Psoas muscle (tissue), 8 donors: ENCODE results near the gene GPRIN3. TPM values are rescaled to one million over a fixed set of nuclear protein-coding genes. Genes with fewer than 3 reads are reported as not detected.

Source experiments
- ATAC-seq, 4 donors: fragments of 200-7000 bp; cut with Tn5 transposase; one replicate each; pipeline ENCODE4 v1.9.1; 2020; ENCODE audit warnings: moderate library complexity in 3 of 4, mild to moderate bottlenecking in 2 of 4
- DNase-seq, 2 donors: peaks; one replicate each; pipeline ENCODE4 v3.0.0-alpha.2; 2020
- H3K27ac ChIP-seq: fragments of 200-600 bp; one replicate; pipeline ENCODE4 v1.8.0; 2022
- H3K27me3 ChIP-seq, 3 donors: fragments of 200-600 bp in 1 of 3; one replicate each; pipeline versions ENCODE4 v1.6.1 to v1.8.0; 2013 to 2022; ENCODE audit warnings: low read length in 2 of 3, mild to moderate bottlenecking in 2 of 3, moderate library complexity in 1 of 3; ENCODE audit not compliant: insufficient read depth in 3 of 3
- H3K36me3 ChIP-seq, 2 donors: fragments of 200-600 bp in 1 of 2; one replicate each; pipeline versions ENCODE4 v1.6.1 to v1.8.0; 2013 to 2022; ENCODE audit warnings: low read depth in 1 of 2, mild to moderate bottlenecking in 1 of 2, moderate library complexity in 1 of 2; ENCODE audit not compliant: insufficient read depth in 1 of 2
- H3K4me1 ChIP-seq: fragments of 200-600 bp; one replicate; pipeline ENCODE4 v1.8.0; 2022
- H3K4me3 ChIP-seq: fragments of 200-600 bp; one replicate; pipeline ENCODE4 v1.8.0; 2022; ENCODE audit warnings: mild to moderate bottlenecking
- H3K9me3 ChIP-seq: fragments of 200-600 bp; one replicate; pipeline ENCODE4 v1.8.0; 2022
- WGBS, 3 donors: extraction: QIAGEN DNeasy Blood & Tissue Kit; methylation state at CpG; one replicate each; pipeline versions ENCODE4 v1.1.6 to v1.1.7; 2013; 5-methylcytosine and 5-hydroxymethylcytosine counted together
- intact Hi-C, 2 donors: fragments of 100-400 bp; cut with DNase I; formaldehyde crosslinking; loops; one replicate each; pipeline versions ENCODE4 v1.11.0 to v1.14.2; 2022
- polyA plus RNA-seq, 3 donors: library from polyadenylated mRNA; stranded (reverse); fragments of 200-250 nt; gene quantifications; one replicate each; pipeline ENCODE4 v1.2.3, GENCODE V29; 2013
- total RNA-seq, 4 donors: library from RNA; stranded (reverse); fragmentation: NEBNext Ultra II Directional in 2 of 4; extraction: Animal tissue kit (Norgen Biotek cat#: 25700) in 2 of 4; gene quantifications; one replicate each; pipeline versions ENCODE4 v1.2.1 to v1.2.4, GENCODE V29; 2021 to 2023
- TF ChIP-seq, protein P1 (sequence below): fragments of 200-600 bp; IDR thresholded peaks from one replicate; pipeline ENCODE4 v1.8.0; 2022; ENCODE audit warnings: antibody characterized with exemption
- donor health status: healthy with polysubstance abuse.
- donor health status: DM: no; HTN: no; CAD: no; lungs with moderate emphysema.
- donor health status: Bipolar disorder and iron deficiency.
- donor health status: healthy.
- donor health status: DM: yes; HTN: yes; CAD: no.
- donor health status: DM: no; HTN: no; CAD: no.
- donor health status: DM: no; HTN: no; CAD: no.
- donor health status: DM: yes; HTN: yes; CAD: no.

The GPRIN3 gene
- total and polyA plus RNA-seq, 7 donors = 0.30 to 3.0 (median 1.2) TPM

GRCh38 chr4:89352541-89352940, 44.9 kb upstream of the GPRIN3 start:
- TF ChIP-seq, protein P1, sequence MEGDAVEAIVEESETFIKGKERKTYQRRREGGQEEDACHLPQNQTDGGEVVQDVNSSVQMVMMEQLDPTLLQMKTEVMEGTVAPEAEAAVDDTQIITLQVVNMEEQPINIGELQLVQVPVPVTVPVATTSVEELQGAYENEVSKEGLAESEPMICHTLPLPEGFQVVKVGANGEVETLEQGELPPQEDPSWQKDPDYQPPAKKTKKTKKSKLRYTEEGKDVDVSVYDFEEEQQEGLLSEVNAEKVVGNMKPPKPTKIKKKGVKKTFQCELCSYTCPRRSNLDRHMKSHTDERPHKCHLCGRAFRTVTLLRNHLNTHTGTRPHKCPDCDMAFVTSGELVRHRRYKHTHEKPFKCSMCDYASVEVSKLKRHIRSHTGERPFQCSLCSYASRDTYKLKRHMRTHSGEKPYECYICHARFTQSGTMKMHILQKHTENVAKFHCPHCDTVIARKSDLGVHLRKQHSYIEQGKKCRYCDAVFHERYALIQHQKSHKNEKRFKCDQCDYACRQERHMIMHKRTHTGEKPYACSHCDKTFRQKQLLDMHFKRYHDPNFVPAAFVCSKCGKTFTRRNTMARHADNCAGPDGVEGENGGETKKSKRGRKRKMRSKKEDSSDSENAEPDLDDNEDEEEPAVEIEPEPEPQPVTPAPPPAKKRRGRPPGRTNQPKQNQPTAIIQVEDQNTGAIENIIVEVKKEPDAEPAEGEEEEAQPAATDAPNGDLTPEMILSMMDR = no peak
- no peaks in the 10 kb centered on the region for H3K36me3 ChIP-seq
- no peak for ATAC-seq
- no peaks in the 10 kb centered on the region for H3K9me3 ChIP-seq
- H3K27me3 ChIP-seq = no peaks in the 10 kb centered on the region
- H3K4me3 ChIP-seq = no peak overlapping the region
- WGBS, 3 donors = 67 to 76% (median 73%) methylated on average over 1 of the region's 1 CpG
- DNase-seq = no peak
- H3K4me1 ChIP-seq = no peaks in the 10 kb centered on the region
- intact Hi-C loops = no loop called here
- H3K27ac ChIP-seq = no peak overlapping the region

DNA sequence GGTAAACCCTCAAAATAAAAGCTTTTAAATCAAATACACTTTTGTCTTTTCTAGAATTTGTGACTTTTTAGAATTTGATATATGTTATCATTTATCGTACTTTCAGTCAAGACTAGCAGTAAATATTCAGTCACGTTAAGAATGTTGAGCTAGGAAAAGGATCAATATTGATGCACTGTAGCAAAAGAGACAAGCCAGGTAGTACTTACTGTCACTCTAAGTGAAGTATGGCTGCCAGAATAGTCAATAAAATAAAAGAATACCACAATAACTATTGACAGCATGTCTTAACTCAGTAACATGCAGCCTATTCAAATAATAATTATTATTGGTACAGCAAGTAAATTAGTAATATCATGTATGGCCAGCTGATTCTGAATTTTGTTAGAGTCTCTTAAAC, 43.6 kb upstream of the GPRIN3 start:
- no peaks in the 10 kb centered on the region for H3K36me3 ChIP-seq
- no peak for ATAC-seq
- no peak overlapping the region for H3K4me3 ChIP-seq
- no peak for DNase-seq
- intact Hi-C loops = no loop called here
- WGBS, 3 donors = 84 to 95% (median 87%) methylated on average over 2 of the region's 2 CpGs
- no peaks in the 10 kb centered on the region for H3K4me1 ChIP-seq
- no peaks in the 10 kb centered on the region for H3K27me3 ChIP-seq
- H3K9me3 ChIP-seq = no peaks in the 10 kb centered on the region
- no peak overlapping the region for H3K27ac ChIP-seq
- TF ChIP-seq, protein P1 = no peak

- WGBS, 3 donors = 73 to 84% (median 78%) methylated on average over 2 of the region's 2 CpGs
- intact Hi-C loops = no loop called here
These were observed 39.9 kb upstream of the GPRIN3 start for GRCh38 chr4:89347363-89348025.

DNA sequence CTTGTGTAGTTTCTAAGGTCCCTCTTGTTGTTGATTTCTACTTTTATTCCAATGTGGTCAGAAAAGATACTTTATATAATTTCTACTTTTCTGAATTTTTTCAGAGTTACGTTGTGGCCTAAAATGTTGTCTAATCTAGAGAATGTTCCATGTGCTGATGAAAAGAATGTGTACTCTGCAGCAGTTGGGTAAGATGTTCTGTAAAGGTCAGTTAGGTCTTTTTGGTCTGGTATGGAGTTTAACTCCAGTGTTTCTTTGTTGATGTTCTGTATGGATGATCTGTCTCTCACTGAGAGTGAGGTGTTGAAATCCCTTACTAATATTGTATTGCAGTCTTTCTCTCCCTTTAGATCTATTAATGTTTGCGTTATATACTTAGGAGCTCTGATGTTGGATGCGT, 37.0 kb upstream of the GPRIN3 start:
- intact Hi-C loops = no loop called here
- Histone ChIP-seq H3K9me3 (no peaks in the 10 kb centered on the region), H3K36me3 (no peaks in the 10 kb centered on the region), H3K4me3 (no peak overlapping the region), H3K4me1 (no peaks in the 10 kb centered on the region), H3K27me3 (no peaks in the 10 kb centered on the region), H3K27ac (no peak overlapping the region)
- WGBS, 3 donors = 92 to 95% (median 93%) methylated on average over 3 of the region's 3 CpGs
- DNase-seq (no peak), ATAC-seq (no peak)
- TF ChIP-seq, protein P1 = no peak

More at GRCh38 chr4:89347363-89348025, 39.9 kb upstream of the GPRIN3 start:
- H3K9me3 ChIP-seq = no peaks in the 10 kb centered on the region
- H3K27ac ChIP-seq = no peak overlapping the region
- no peak for DNase-seq
- H3K27me3 ChIP-seq = no peaks in the 10 kb centered on the region
- TF ChIP-seq, protein P1 = no peak
- ATAC-seq = no peak
- no peaks in the 10 kb centered on the region for H3K36me3 ChIP-seq
- no peak overlapping the region for H3K4me3 ChIP-seq
- H3K4me1 ChIP-seq = no peaks in the 10 kb centered on the region

DNA sequence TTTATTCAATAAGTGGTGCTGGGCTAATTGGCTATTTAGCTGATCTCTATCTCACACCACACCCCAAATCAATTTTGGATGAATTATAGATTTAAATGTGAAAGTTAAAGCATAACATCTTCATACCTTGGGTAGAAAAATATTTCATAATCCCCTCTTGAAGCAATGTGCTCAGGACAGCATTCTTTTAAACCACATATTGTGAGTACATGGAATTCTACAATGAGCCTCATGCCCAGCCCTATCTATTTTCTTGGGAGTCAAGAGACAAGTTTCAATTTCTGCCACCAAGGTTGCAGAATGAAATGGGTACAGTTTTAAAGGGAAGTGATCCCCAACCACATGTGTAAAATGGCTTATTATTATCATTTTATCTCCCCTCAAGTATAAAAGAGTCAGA, 30.6 kb upstream of the GPRIN3 start:
- intact Hi-C loops = no loop called here
- DNase-seq = no peak
- ATAC-seq = no peak
- no peaks in the 10 kb centered on the region for H3K27me3 ChIP-seq
- no peaks in the 10 kb centered on the region for H3K9me3 ChIP-seq
- no peak overlapping the region for H3K4me3 ChIP-seq
- H3K27ac ChIP-seq = no peak overlapping the region
- TF ChIP-seq, protein P1 = no peak
- H3K4me1 ChIP-seq = no peaks in the 10 kb centered on the region
- no peaks in the 10 kb centered on the region for H3K36me3 ChIP-seq
